Spleen (tissue), 11 donors: ENCODE results near the gene GPR157. TPM values are rescaled to one million over a fixed set of nuclear protein-coding genes. Genes with fewer than 3 reads are reported as not detected.
A peak's percentile ranks its signal among the peaks of the same experiment; 100 is the strongest.

Experiments used
- DNase-seq: peaks from one replicate; pipeline ENCODE4 v3.0.0-alpha.2; 2020
- H3K27ac ChIP-seq, 8 donors: fragments of 200-600 bp; sonication (generic) in 7 of 8; 1 replicate in 4 of 8; 2 replicates in 4 of 8; pipeline versions ENCODE4 v1.5.0 to v1.8.0; 2016 to 2021; ENCODE audit warnings: inconsistent platforms in 4 of 8, mild to moderate bottlenecking in 4 of 8, moderate library complexity in 1 of 8
- H3K27me3 ChIP-seq, 7 donors: fragments of 200-600 bp; sonication (generic) in 6 of 7; replicated peaks in 1 of 7; 1 replicate in 4 of 7; 2 replicates in 3 of 7; pipeline versions ENCODE4 v1.5.0 to v1.8.0; 2016 to 2021; ENCODE audit warnings: inconsistent platforms in 3 of 7, mild to moderate bottlenecking in 1 of 7
- H3K36me3 ChIP-seq, 6 donors: fragments of 200-600 bp; sonication (generic) in 5 of 6; 1 replicate in 4 of 6; 2 replicates in 2 of 6; pipeline versions ENCODE4 v1.5.0 to v1.8.0; 2016 to 2021; ENCODE audit warnings: inconsistent platforms in 2 of 6
- H3K4me1 ChIP-seq, 6 donors: fragments of 200-600 bp; sonication (generic) in 5 of 6; 1 replicate in 3 of 6; 2 replicates in 3 of 6; pipeline versions ENCODE4 v1.5.0 to v1.8.0; 2016 to 2021; ENCODE audit warnings: inconsistent platforms in 3 of 6
- H3K4me3 ChIP-seq, 8 donors: fragments of 200-600 bp; sonication (generic) in 7 of 8; 1 replicate in 4 of 8; 2 replicates in 4 of 8; pipeline versions ENCODE4 v1.5.0 to v1.8.0; 2016 to 2021; ENCODE audit warnings: inconsistent platforms in 4 of 8, mild to moderate bottlenecking in 4 of 8, moderate library complexity in 2 of 8
- H3K9me3 ChIP-seq, 8 donors: fragments of 200-600 bp; sonication (generic) in 7 of 8; 1 replicate in 4 of 8; 2 replicates in 4 of 8; pipeline versions ENCODE4 v1.5.0 to v1.8.0; 2016 to 2021; ENCODE audit warnings: inconsistent platforms in 4 of 8
- CTCF ChIP-seq, 11 experiments: fragments of 200-600 bp in 7 of 11; fragments of 450-650 bp in 4 of 11; sonication (generic) in 4 of 11; IDR thresholded peaks in 8 of 11; conservative IDR thresholded peaks in 3 of 11; 1 replicate in 7 of 11; 2 replicates in 4 of 11; pipeline versions ENCODE4 v1.4.0 to v1.8.0; 2016 to 2021; ENCODE audit warnings: antibody characterized with exemption in 11 of 11, inconsistent platforms in 4 of 11, mild to moderate bottlenecking in 1 of 11
- POLR2A ChIP-seq, 3 donors: fragments of 450-650 bp; IDR thresholded peaks; one replicate each; pipeline ENCODE4 v1.5.1; 2017; ENCODE audit warnings: antibody characterized with exemption in 3 of 3, mild to moderate bottlenecking in 1 of 3
- POLR2AphosphoS5 ChIP-seq, 3 donors: sonication (generic); formaldehyde crosslinking; IDR thresholded peaks; one replicate each; pipeline ENCODE4 v1.5.1; 2017; ENCODE audit warnings: antibody characterized with exemption in 3 of 3
- WGBS, 5 donors: extraction: QIAGEN DNeasy Blood & Tissue Kit in 3 of 5; methylation state at CpG; one replicate each; pipeline versions ENCODE4 v1.1.5 to v1.1.7; 2013 to 2018; 5-methylcytosine and 5-hydroxymethylcytosine counted together
- intact Hi-C: fragments of 100-400 bp; cut with DNase I; formaldehyde crosslinking; loops from one replicate; pipeline ENCODE4 v1.15.0; 2023; ENCODE audit warnings: low total_unique reads
- polyA plus RNA-seq, 3 donors: library from polyadenylated mRNA; stranded (reverse); fragments of 200-250 nt; gene quantifications; one replicate each; pipeline ENCODE4 v1.2.1, GENCODE V29; 2013
- total RNA-seq, 7 donors: library from RNA; depleted of rRNA in 3 of 7; stranded (reverse); fragments of >200 nt in 3 of 7; fragmentation: NEBNext Ultra II Directional in 4 of 7; extraction: Animal tissue kit (Norgen Biotek cat#: 25700) in 4 of 7; gene quantifications; one replicate each; pipeline versions ENCODE4 v1.1.0 to v1.2.1, GENCODE V29; 2016 to 2021
- donor health status: healthy with polysubstance abuse.
- donor health status: DM: no; HTN: no; CAD: no; lungs with moderate emphysema.
- donor health status: DM: no; HTN: no; CAD: no.
- donor health status: Bipolar disorder and iron deficiency.
- donor health status: healthy.
- donor health status: DM: no; HTN: no; CAD: no.
- donor health status: DM: yes; HTN: yes; CAD: no.

The GPR157 gene
- total and polyA plus RNA-seq, 10 donors: 1.2 to 10.5 (median 6.8) TPM

GRCh38 chr1:9150582-9151327, 21.9 kb upstream of the GPR157 start:
- TF ChIP-seq POLR2AphosphoS5 (IDR thresholded peaks at IDR 0.05) (no peak), CTCF (IDR thresholded peaks at IDR 0.05 in 8 of 11, conservative IDR thresholded peaks at IDR 0.05 in 3 of 11) (no peak), POLR2A (IDR thresholded peaks at IDR 0.05) (no peak)
- Histone ChIP-seq H3K36me3 (peaks cover 0 to 9% (median 0%) of the 10 kb centered on the region in 6 donors), H3K9me3 (no peaks in the 10 kb centered on the region), H3K27me3 (no peaks in the 10 kb centered on the region), H3K4me3 (no peak overlapping the region), H3K4me1 (peaks cover 0 to 5% (median 0%) of the 10 kb centered on the region in 6 donors), H3K27ac (peak overlapping the region in 1 of 8 donors; percentile 35)
- no peak for DNase-seq
- intact Hi-C loops: no loop called here
- 81 to 90% (median 87%) methylated on average over 16 of the region's 16 CpGs for WGBS, 5 donors

- peaks cover 0 to 9% (median 0%) of the 10 kb centered on the region in 6 donors for H3K36me3 ChIP-seq
- intact Hi-C loops: no loop called here
- no peaks in the 10 kb centered on the region for H3K9me3 ChIP-seq
- peak overlapping the region in 2 of 8 donors; percentile 8 to 35 for H3K27ac ChIP-seq
- no peaks in the 10 kb centered on the region for H3K27me3 ChIP-seq
- peaks cover 0 to 5% (median 0%) of the 10 kb centered on the region in 6 donors for H3K4me1 ChIP-seq
- 72 to 86% (median 79%) methylated on average over 17 of the region's 17 CpGs for WGBS, 5 donors
- H3K4me3 ChIP-seq: no peak overlapping the region
- peak in 1 of 3 donors; percentile 17 for TF ChIP-seq POLR2AphosphoS5 (IDR thresholded peaks at IDR 0.05)
- no peak for TF ChIP-seq CTCF (IDR thresholded peaks at IDR 0.05 in 8 of 11, conservative IDR thresholded peaks at IDR 0.05 in 3 of 11)
- DNase-seq: no peak
Observed at GRCh38 chr1:9149837-9150581, 21.1 kb upstream of the GPR157 start.

- Histone ChIP-seq H3K27ac (peak overlapping the region in 1 of 8 donors; percentile 35), H3K4me3 (no peak overlapping the region), H3K36me3 (peaks cover 0 to 9% (median 0%) of the 10 kb centered on the region in 6 donors), H3K27me3 (no peaks in the 10 kb centered on the region), H3K4me1 (peaks cover 0 to 5% (median 0%) of the 10 kb centered on the region in 6 donors), H3K9me3 (no peaks in the 10 kb centered on the region)
- DNase-seq: no peak
- WGBS, 5 donors: 98 to 100% (median 99%) methylated on average over 3 of the region's 3 CpGs
- intact Hi-C loops: no loop called here
- TF ChIP-seq POLR2A (IDR thresholded peaks at IDR 0.05): no peak
- TF ChIP-seq POLR2AphosphoS5 (IDR thresholded peaks at IDR 0.05): no peak
- no peak for TF ChIP-seq CTCF (IDR thresholded peaks at IDR 0.05 in 8 of 11, conservative IDR thresholded peaks at IDR 0.05 in 3 of 11)
Observed at GRCh38 chr1:9149151-9149550, 20.2 kb upstream of the GPR157 start.

- Histone ChIP-seq H3K27ac (no peak overlapping the region), H3K4me3 (no peak overlapping the region), H3K4me1 (peaks cover 0 to 18% (median 12%) of the 10 kb centered on the region in 6 donors), H3K27me3 (no peaks in the 10 kb centered on the region), H3K36me3 (peaks cover 0 to 9% (median 0%) of the 10 kb centered on the region in 6 donors), H3K9me3 (no peaks in the 10 kb centered on the region)
- TF ChIP-seq CTCF (IDR thresholded peaks at IDR 0.05 in 8 of 11, conservative IDR thresholded peaks at IDR 0.05 in 3 of 11) (no peak), POLR2AphosphoS5 (IDR thresholded peaks at IDR 0.05) (no peak), POLR2A (IDR thresholded peaks at IDR 0.05) (no peak)
- WGBS, 5 donors: 61 to 79% (median 66%) methylated on average over 6 to 8 of the region's 8 CpGs
- no peak for DNase-seq
- intact Hi-C loops: no loop called here
Observed at GRCh38 chr1:9146156-9146555, 17.3 kb upstream of the GPR157 start.
